GM12874 (cell line): ENCODE results near the gene FOXRED2.

ENCODE experiments used
- TF ChIP-seq, protein P1 (sequence below): IDR thresholded peaks from 2 replicates; pipeline ENCODE4 v1.5.1; 2011; ENCODE audit warnings: low read depth, mild to moderate bottlenecking, control low read depth, low read length, moderate library complexity; ENCODE audit not compliant: insufficient read depth

The FOXRED2 gene

DNA sequence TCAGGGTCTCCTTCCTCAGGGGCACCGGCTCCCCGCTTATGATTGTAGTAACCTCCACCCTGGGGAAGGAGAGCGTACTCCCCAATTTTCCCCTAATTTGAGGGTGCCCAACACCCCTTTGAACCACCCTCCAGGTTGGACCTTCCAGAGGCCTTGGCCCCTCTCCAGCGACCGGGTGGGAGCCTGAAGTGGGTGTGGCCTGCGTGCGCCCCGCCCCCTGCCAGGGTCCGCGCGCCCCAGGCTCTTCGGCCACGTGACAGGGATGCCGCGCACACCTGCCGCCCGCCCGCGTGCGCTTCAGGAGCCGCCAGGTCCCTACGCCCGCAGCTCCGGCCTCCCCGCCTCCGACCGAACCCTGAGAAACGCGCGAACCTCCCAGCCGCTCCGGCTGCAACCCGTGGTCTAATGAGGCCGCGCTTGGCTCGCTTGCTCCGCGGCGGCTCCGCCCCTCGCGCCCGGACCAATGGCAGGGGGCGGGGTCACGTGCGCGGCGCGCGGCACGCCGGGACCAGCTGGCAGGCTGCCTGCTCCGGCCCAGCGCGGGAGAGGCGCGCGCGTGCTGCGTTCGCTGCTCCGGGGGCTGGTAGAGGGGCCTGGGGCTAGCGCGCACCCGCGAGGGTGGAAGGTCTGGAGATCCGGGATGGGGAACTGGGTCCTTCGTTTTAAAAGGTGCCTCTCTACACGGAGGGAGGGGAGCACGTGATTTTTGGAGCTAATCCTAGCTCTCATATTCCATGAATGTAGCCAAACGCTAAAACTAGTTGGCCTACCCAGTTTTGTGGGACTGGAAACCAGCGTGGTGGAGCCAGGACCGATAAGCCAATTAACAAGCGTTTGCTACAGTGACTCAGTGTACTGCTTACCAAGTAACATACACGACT is at the start of gene FOXRED2:
Gene FOXRED2 (minus strand): TSS at position 404 of the 881 bp plus-strand sequence. CDS start 618 bp downstream, outside the sequence.
- TF ChIP-seq, protein P1, sequence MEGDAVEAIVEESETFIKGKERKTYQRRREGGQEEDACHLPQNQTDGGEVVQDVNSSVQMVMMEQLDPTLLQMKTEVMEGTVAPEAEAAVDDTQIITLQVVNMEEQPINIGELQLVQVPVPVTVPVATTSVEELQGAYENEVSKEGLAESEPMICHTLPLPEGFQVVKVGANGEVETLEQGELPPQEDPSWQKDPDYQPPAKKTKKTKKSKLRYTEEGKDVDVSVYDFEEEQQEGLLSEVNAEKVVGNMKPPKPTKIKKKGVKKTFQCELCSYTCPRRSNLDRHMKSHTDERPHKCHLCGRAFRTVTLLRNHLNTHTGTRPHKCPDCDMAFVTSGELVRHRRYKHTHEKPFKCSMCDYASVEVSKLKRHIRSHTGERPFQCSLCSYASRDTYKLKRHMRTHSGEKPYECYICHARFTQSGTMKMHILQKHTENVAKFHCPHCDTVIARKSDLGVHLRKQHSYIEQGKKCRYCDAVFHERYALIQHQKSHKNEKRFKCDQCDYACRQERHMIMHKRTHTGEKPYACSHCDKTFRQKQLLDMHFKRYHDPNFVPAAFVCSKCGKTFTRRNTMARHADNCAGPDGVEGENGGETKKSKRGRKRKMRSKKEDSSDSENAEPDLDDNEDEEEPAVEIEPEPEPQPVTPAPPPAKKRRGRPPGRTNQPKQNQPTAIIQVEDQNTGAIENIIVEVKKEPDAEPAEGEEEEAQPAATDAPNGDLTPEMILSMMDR = no peak

DNA sequence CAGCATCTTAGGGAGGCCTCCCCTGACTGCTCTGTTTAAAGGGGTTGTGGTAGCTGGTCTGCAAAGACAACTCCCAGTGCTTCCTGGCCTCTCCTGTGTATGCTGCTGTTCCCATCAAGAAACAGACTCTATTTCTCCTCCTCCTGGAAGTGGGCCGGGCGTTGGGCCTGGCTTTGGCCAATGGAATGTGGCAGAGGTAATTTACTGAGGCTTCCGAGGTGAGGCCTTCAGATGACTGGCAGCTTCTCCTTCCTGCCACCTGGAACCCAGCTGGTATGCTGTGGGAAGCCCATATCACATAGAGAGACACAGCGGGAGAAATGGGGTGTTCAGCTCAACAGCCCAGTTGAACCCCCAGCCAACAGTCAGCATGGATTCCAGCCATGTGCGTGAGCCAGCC is 47.3 kb upstream of the FOXRED2 start:
- TF ChIP-seq, protein P1 = no peak

GRCh38 chr22:36552289-36552688 is 45.4 kb upstream of the FOXRED2 start:
- TF ChIP-seq, protein P1 = no peak

DNA sequence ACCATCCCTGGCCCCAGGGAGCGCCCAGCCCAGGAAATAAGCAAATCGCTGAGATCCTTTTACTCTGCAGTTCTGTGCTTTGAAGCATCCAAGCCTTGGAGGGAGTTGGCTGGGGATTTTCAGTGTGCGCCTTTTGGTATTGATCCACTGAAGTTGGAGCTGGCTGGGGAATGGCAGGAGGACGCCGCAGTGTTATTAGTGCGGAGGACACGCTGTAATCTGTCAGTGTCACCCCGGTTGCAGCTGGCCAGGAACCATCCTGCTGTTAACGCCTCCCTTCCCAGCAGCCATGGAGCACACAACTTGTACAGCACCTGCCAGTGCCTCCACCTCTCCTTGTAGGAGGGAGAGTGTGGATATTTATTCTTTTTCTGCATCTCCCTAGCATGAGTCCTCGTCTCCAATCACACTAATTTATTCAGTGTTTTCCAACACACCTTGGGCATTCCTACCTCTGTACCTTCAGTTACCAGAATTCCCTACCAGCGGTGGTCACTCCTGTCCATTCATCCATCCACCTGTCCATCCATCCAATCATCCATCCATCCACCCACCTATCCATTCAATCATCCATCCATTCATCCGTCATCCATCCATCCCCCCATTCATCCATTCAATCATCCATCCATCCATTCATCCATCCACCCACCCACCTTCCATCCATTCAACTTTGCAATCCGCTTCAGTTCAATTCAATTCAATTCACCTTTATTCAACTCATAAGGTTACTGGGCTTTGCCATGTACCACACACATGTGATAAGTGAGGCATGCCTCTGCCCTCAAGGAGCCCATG is 44.1 kb upstream of the FOXRED2 start:
- TF ChIP-seq, protein P1 = no peak

GRCh38 chr22:36549033-36549432 is 42.2 kb upstream of the FOXRED2 start:
- TF ChIP-seq, protein P1 = no peak

GRCh38 chr22:36548606-36549005 is 41.8 kb upstream of the FOXRED2 start:
- TF ChIP-seq, protein P1 = no peak

GRCh38 chr22:36546932-36547331 is 40.1 kb upstream of the FOXRED2 start:
- TF ChIP-seq, protein P1 = no peak
